SJCRH30 (cell line): Measurements from ENCODE around the gene VTCN1. TPM values are rescaled to one million over a fixed set of nuclear protein-coding genes. Genes with fewer than 3 reads are reported as not detected.

ENCODE experiments used
- DNase-seq, 2 experiments: peaks; one replicate each; pipeline ENCODE4 v3.0.0-alpha.2; 2015 to 2020
- H3K27ac ChIP-seq: fragments of 250-450 bp; sonication (Bioruptor Pico); 2 replicates; pipeline ENCODE4 v1.5.1; 2020; ENCODE audit warnings: mild to moderate bottlenecking, moderate library complexity
- H3K27me3 ChIP-seq: fragments of 250-450 bp; sonication (Bioruptor Pico); 2 replicates; pipeline ENCODE4 v1.5.1; 2020; ENCODE audit warnings: mild to moderate bottlenecking, moderate library complexity
- H3K36me3 ChIP-seq: fragments of 250-450 bp; sonication (Bioruptor Pico); 2 replicates; pipeline ENCODE4 v1.5.1; 2020; ENCODE audit warnings: mild to moderate bottlenecking, moderate library complexity
- H3K4me1 ChIP-seq: fragments of 250-450 bp; sonication (Bioruptor Pico); 2 replicates; pipeline ENCODE4 v1.5.1; 2020; ENCODE audit warnings: mild to moderate bottlenecking, moderate library complexity
- H3K4me3 ChIP-seq: fragments of 250-450 bp; sonication (Bioruptor Pico); 2 replicates; pipeline ENCODE4 v1.5.1; 2020; ENCODE audit warnings: mild to moderate bottlenecking, moderate library complexity
- H3K9me3 ChIP-seq: fragments of 250-450 bp; sonication (Bioruptor Pico); replicated peaks from 2 replicates; pipeline ENCODE4 v1.5.1; 2020; ENCODE audit warnings: mild to moderate bottlenecking, moderate library complexity
- total RNA-seq: library from RNA; depleted of rRNA; stranded (reverse); fragments of >200 nt; shearing (Covaris generic); gene quantifications from 2 replicates; pipeline ENCODE4 v1.2.3, GENCODE V29; 2014

VTCN1 gene
- total RNA-seq, 1 experiment from 2014 or later: 0.40 TPM

GRCh38 chr1:117183112-117183511, 27.6 kb downstream of the VTCN1 start:
- no peak for DNase-seq
- Histone ChIP-seq H3K9me3 (no peaks in the 10 kb centered on the region), H3K4me3 (no peak overlapping the region), H3K27ac (no peak overlapping the region), H3K4me1 (peaks cover 52% of the 10 kb centered on the region), H3K36me3 (no peaks in the 10 kb centered on the region), H3K27me3 (no peaks in the 10 kb centered on the region)

- H3K9me3 ChIP-seq: no peaks in the 10 kb centered on the region
- peaks cover 50% of the 10 kb centered on the region for H3K4me1 ChIP-seq
- H3K36me3 ChIP-seq: no peaks in the 10 kb centered on the region
- peak in 1 of 2 experiments; percentile 61 for DNase-seq
- no peaks in the 10 kb centered on the region for H3K27me3 ChIP-seq
- H3K4me3 ChIP-seq: no peak overlapping the region
- peak overlapping the region; percentile 87 for H3K27ac ChIP-seq
Measured at GRCh38 chr1:117182319-117182718, 28.4 kb downstream of the VTCN1 start.

GRCh38 chr1:117181630-117182041, 29.1 kb downstream of the VTCN1 start:
- Histone ChIP-seq H3K4me1 (peaks cover 57% of the 10 kb centered on the region), H3K27ac (peak overlapping the region; percentile 87), H3K9me3 (no peaks in the 10 kb centered on the region), H3K4me3 (no peak overlapping the region), H3K36me3 (no peaks in the 10 kb centered on the region), H3K27me3 (no peaks in the 10 kb centered on the region)
- DNase-seq: peak; percentile 75 to 91

DNA sequence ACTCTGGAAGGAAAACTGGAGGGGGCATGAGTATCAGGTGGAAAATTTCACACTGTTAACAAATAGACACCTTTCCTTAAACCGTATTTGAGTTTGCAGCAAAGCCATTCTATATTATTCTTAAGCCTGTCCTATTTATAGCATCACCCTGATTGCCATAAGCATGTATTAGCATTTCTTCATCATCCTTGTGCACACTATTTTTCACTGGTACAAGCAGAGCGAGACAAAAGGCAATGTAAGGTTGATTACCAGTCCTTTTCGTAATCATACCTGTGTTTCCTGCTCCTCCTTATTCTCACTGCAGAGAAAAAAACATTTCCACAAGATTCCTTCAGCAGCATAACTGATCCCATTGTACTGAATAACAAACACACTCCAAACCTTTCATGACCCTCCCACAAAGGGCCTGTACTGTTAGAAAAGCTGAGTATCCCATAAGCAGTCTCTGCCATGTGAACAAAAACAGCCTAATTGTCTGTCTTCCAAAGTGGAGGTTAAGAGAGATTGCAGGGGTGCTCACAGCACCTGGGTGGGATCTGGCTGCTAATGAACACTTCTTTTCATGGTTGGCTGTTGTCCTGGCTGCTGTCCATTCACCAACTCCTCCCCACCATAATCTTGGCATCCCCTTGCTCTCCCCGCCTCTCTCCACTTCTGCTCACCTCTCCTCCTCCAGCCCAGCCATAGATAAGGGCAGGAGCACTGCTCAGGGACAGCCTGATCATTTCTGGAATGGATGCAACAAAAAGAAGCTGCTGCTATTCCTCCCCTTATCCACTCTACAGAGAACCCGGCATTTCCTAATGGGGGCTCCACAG, 30.4 kb downstream of the VTCN1 start:
- H3K36me3 ChIP-seq: no peaks in the 10 kb centered on the region
- no peaks in the 10 kb centered on the region for H3K9me3 ChIP-seq
- no peak overlapping the region for H3K4me3 ChIP-seq
- DNase-seq: peak; percentile 27 to 64
- no peaks in the 10 kb centered on the region for H3K27me3 ChIP-seq
- H3K4me1 ChIP-seq: peaks cover 63% of the 10 kb centered on the region
- peak overlapping the region; percentile 87; the same call in 1 of the 2 replicates for H3K27ac ChIP-seq

DNA sequence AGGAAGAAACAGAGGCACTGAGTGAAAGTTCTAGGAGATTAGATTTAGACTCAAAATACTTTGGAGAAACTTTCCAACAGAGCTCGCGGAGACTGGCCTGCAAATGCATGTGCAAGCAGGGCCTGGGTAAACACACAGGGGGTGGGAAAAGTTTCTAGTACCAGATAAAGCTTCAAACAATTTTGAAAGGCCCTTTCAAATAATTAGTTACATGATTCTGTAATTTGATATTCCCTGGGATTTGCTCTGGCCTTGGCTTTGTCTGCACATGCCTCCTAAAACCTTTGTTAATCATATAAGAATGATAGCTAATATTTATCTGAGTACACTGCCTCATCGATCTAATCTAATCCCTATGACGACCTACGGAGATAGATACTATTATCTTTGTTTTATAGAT, 31.3 kb downstream of the VTCN1 start:
- DNase-seq: peak; percentile 32 to 56
- peak overlapping the region; percentile 87; the same call in 1 of the 2 replicates for H3K27ac ChIP-seq
- H3K4me3 ChIP-seq: no peak overlapping the region
- H3K4me1 ChIP-seq: peaks cover 63% of the 10 kb centered on the region
- no peaks in the 10 kb centered on the region for H3K27me3 ChIP-seq
- H3K9me3 ChIP-seq: no peaks in the 10 kb centered on the region
- H3K36me3 ChIP-seq: no peaks in the 10 kb centered on the region

DNA sequence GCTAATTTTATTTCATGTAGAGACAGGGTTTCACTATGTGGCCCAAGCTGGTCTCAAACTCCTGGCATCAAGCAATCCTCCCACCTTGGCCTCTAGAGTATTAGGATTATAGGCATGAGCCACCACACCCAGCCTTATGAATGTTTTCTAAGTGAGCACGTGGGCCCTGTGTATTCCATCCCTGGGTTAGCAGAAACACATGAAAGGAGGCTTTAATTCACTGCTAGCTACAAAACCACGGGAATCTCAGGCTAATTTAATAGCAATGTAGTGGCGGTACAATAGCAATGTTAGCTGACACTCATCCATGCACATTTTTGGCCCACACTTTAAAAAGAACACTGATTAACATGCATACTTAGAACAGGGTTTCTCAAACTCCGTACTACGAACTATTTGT, 32.0 kb downstream of the VTCN1 start:
- peaks cover 68% of the 10 kb centered on the region for H3K4me1 ChIP-seq
- H3K27me3 ChIP-seq: no peaks in the 10 kb centered on the region
- no peak overlapping the region for H3K4me3 ChIP-seq
- peak; percentile 30 to 64 for DNase-seq
- no peaks in the 10 kb centered on the region; the same call in 1 of the 2 replicates for H3K9me3 ChIP-seq
- H3K27ac ChIP-seq: peak overlapping the region; percentile 87; the same call in 1 of the 2 replicates
- no peaks in the 10 kb centered on the region for H3K36me3 ChIP-seq

DNA sequence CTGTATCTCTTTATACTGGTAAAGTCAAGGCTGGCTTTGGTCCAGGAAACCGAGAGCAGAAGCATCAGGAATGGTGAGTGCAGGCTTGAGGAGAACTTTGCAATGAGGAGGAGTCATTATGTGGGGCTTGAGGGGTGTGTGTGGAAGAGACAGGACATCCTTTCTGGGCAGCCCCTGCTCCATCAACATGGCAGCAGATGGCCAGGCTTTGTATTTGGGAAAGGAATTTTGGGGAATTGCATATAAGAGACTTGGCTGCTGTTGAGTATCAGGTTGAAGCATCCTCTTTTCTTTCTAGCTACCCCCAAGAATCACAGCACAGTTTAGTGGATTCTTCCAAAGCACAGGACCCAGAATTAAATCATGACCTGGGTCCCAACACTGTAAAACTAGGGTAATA, 33.4 kb downstream of the VTCN1 start:
- H3K9me3 ChIP-seq: no peaks in the 10 kb centered on the region; the same call in 1 of the 2 replicates
- H3K36me3 ChIP-seq: no peaks in the 10 kb centered on the region
- DNase-seq: no peak
- H3K4me3 ChIP-seq: no peak overlapping the region
- no peak overlapping the region for H3K27ac ChIP-seq
- H3K27me3 ChIP-seq: no peaks in the 10 kb centered on the region
- peaks cover 59% of the 10 kb centered on the region for H3K4me1 ChIP-seq

DNA sequence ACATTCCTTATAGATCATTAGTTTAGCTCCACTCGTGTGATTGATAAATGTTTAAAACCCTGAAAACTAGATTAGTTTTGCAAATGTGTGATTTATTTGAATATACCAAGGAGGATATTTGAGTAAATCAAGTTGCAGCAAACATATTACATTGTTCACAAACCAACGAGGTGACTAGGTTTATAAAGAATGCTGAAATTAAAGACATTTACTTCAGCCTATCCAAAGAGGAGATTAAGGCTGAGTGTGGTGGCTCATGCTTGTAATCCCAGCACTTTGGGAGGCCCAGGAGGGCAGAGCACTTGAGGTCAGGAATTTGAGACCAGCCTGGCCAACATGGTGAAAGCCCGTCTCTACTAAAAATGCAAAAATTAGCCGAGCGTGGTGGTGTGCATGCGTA, 34.1 kb downstream of the VTCN1 start:
- peak; percentile 25 to 40 for DNase-seq
- H3K4me1 ChIP-seq: peaks cover 57% of the 10 kb centered on the region
- no peaks in the 10 kb centered on the region for H3K36me3 ChIP-seq

DNA sequence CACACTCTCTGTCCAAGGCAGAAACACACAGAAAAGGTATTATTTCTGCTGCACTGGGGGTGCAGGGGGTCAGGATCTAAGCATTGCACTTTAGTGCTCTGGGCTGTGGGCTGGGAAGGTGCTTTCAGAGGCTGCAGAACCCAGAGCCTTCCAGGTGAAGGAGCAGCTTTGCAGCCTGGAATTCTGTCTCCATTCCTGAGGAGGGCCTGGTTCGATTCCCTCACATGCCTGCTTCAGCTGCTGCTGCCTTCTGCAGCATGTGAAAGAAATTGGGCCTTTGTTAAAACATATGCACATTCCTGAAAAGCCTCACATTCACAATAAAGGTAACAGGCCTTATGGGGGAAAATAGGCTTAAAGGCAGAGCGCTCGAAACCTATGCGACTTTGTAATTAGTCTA, 35.9 kb downstream of the VTCN1 start:
- H3K4me3 ChIP-seq: no peak overlapping the region
- H3K27ac ChIP-seq: no peak overlapping the region
- no peak for DNase-seq
- H3K36me3 ChIP-seq: no peaks in the 10 kb centered on the region
- no peaks in the 10 kb centered on the region; the same call in 1 of the 2 replicates for H3K9me3 ChIP-seq
- H3K27me3 ChIP-seq: no peaks in the 10 kb centered on the region
- H3K4me1 ChIP-seq: peaks cover 43% of the 10 kb centered on the region

More for the DNA sequence above, 34.1 kb downstream of the VTCN1 start:
- Histone ChIP-seq H3K9me3 (no peaks in the 10 kb centered on the region; the same call in 1 of the 2 replicates), H3K4me3 (no peak overlapping the region), H3K27me3 (no peaks in the 10 kb centered on the region), H3K27ac (no peak overlapping the region)

DNA sequence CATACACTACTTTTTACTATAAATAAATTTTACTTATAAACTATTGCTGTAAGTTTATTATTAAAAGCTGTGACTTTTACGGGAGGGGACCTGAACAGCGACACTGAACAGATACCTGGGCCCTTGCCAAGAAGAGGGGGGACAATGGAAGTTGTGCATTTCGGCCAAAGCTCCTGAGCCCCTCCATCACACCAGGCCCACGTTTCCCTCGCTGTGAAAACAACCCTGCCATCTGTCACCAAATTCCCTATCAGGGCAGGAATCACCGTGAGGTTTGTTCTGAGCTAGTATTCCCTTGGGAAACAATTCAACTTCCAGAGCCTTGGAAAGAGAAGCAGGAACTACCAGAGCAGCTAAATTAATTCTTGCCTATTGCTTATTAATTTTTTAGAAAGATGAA, 37.0 kb downstream of the VTCN1 start:
- H3K27me3 ChIP-seq: no peaks in the 10 kb centered on the region
- peaks cover 31% of the 10 kb centered on the region for H3K4me1 ChIP-seq
- H3K27ac ChIP-seq: no peak overlapping the region
- peak; percentile 40 to 63 for DNase-seq
- H3K36me3 ChIP-seq: no peaks in the 10 kb centered on the region
- H3K4me3 ChIP-seq: no peak overlapping the region
- no peaks in the 10 kb centered on the region; the same call in 1 of the 2 replicates for H3K9me3 ChIP-seq

DNA sequence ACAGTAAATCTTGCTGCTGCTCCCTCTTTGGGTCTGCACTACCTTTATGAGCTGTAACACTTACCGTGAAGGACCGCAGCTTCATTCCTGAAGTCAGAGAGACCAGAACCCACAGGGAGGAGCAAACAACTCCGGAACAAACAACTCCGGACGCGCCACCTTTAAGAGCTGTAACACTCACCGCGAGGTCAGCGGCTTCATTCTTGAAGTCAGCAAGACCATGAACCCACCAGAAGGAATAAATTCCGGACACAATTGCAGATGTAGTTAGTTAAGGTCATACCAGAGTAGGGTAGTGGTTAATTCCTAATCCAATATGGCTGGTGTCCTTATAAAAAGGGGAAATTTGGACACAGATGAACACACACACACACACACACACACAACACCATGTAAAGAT, 37.7 kb downstream of the VTCN1 start:
- H3K36me3 ChIP-seq: no peaks in the 10 kb centered on the region
- no peak overlapping the region for H3K4me3 ChIP-seq
- DNase-seq: no peak
- H3K4me1 ChIP-seq: peaks cover 30% of the 10 kb centered on the region
- no peak overlapping the region for H3K27ac ChIP-seq
- no peaks in the 10 kb centered on the region for H3K27me3 ChIP-seq
- H3K9me3 ChIP-seq: no peaks in the 10 kb centered on the region; the same call in 1 of the 2 replicates

DNA sequence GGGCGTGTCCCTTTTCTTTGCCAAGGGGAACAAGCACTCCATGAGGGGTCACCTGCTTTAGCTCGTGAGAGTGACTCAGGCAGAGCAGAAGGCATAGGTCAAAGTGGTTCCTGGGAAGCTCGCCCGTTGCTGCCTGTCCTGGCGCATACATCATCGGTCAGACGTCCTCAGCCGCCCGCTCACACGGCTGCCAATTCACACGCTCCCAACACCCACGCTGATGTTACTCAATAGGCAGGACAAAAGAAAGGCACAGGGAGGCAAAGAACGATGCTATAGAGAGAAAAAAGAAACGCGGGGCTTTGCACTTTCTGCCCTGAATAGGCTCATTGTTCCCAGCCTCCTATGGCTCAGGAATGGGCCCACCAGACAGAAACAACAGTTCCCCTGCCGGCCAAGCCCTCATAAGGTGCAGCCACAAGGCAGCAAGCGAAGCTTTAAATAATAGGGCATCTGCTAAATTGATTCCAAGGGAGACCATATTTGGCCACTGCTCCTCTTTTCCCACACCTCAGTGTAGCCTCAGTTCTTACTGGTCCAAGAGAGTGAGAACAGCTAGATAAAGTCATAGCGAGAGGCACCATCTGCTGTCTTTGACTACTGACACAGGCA, 38.7 kb downstream of the VTCN1 start:
- Histone ChIP-seq H3K27ac (peak overlapping the region; percentile 63), H3K27me3 (no peaks in the 10 kb centered on the region), H3K9me3 (no peaks in the 10 kb centered on the region; the same call in 1 of the 2 replicates), H3K36me3 (no peaks in the 10 kb centered on the region), H3K4me1 (peaks cover 26% of the 10 kb centered on the region), H3K4me3 (peak overlapping the region; percentile 29)
- DNase-seq: peak; percentile 59 to 79

GRCh38 chr1:117169871-117170596, 40.7 kb downstream of the VTCN1 start:
- Histone ChIP-seq H3K9me3 (no peaks in the 10 kb centered on the region; the same call in 1 of the 2 replicates), H3K36me3 (no peaks in the 10 kb centered on the region), H3K27me3 (no peaks in the 10 kb centered on the region), H3K4me3 (no peak overlapping the region), H3K4me1 (peaks cover 16% of the 10 kb centered on the region; the same call in 1 of the 2 replicates), H3K27ac (no peak overlapping the region)
- DNase-seq: no peak

DNA sequence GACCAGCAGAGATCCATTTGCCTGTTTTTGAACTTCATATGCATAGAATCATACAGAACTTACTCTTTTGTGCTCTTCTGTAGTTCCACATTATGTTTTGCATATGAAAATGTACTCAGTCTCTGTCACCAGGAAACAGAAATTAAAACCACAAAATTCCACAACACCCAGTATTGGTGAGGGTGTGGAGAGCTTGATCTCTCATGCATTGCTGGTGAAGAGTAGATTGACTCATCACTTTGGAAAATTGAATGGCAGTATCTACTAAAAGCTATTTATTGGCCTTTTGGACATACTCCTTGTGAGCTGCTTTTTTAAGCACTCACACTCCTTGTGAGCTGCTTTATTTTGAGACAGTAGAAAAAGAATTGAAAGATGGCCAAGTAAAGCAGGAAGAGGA, 43.3 kb downstream of the VTCN1 start:
- peaks cover 25% of the 10 kb centered on the region for H3K4me1 ChIP-seq
- no peaks in the 10 kb centered on the region for H3K27me3 ChIP-seq
- DNase-seq: no peak
- no peak overlapping the region for H3K27ac ChIP-seq
- H3K36me3 ChIP-seq: no peaks in the 10 kb centered on the region
- H3K4me3 ChIP-seq: no peak overlapping the region
- no peaks in the 10 kb centered on the region for H3K9me3 ChIP-seq

DNA sequence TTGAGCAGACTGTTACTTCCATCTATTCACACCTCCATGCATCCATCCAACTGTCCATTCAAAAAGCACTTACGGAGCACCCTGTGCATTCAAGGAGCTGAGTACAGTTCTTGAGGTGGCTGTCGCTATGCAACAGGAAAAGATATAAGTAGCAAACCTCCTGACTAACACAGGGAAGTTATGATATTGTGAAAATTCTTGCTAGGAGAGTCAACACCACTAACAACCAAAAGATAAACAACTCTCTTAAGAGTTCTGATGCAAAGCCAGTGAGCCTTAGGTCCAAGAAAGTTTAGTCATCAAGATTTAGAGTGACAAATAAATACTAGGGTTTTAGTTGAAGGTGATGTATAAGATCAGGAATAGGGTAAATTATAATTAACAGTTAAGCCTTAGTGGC, 44.7 kb downstream of the VTCN1 start:
- Histone ChIP-seq H3K9me3 (no peaks in the 10 kb centered on the region), H3K27ac (no peak overlapping the region), H3K4me3 (no peak overlapping the region), H3K36me3 (no peaks in the 10 kb centered on the region), H3K27me3 (no peaks in the 10 kb centered on the region), H3K4me1 (peaks cover 31% of the 10 kb centered on the region)
- no peak for DNase-seq
